B cell (primary cell): ENCODE measurements around the gene PCSK7. TPM values are rescaled to one million over a fixed set of nuclear protein-coding genes. Genes with fewer than 3 reads are reported as not detected.

Source experiments
- ATAC-seq: fragments of 200-7000 bp; cut with Tn5 transposase; one replicate; pipeline ENCODE4 v1.10.0; 2021; ENCODE audit warnings: low read depth, mild to moderate bottlenecking, moderate number of reproducible peaks, moderate library complexity
- CTCF ChIA-PET: fragments of 350-600 bp; sonication (Branson Sonifier 250); formaldehyde crosslinking; loops from one replicate; lab custom pipeline; 2021; ENCODE audit warnings: antibody characterized with exemption, inconsistent platforms; lab: Charles Lee
- POLR2A ChIA-PET: fragments of 350-600 bp; sonication (Branson Sonifier 250); formaldehyde crosslinking; loops from one replicate; lab custom pipeline; 2021; ENCODE audit warnings: antibody characterized with exemption; lab: Charles Lee
- DNase-seq: peaks from one replicate; pipeline ENCODE4 v3.0.0; 2013
- H2AFZ ChIP-seq: 2 replicates; pipeline ENCODE4 v1.6.1; 2012; ENCODE audit warnings: mild to moderate bottlenecking, low read depth, low read length; ENCODE audit not compliant: insufficient read depth, poor library complexity, severe bottlenecking
- H3K27ac ChIP-seq, 2 donors: 1 replicate in 1 of 2; 2 replicates in 1 of 2; pipeline ENCODE4 v1.5.1; 2012 to 2013; ENCODE audit warnings: low read length in 2 of 2, mild to moderate bottlenecking in 2 of 2, moderate library complexity in 1 of 2
- H3K27me3 ChIP-seq, 4 experiments: fragments of 200-600 bp in 1 of 4; sonication (generic) in 1 of 4; replicated peaks in 1 of 4; 1 replicate in 2 of 4; 2 replicates in 2 of 4; pipeline versions ENCODE4 v1.6.1 to v1.7.0; 2013 to 2016; ENCODE audit warnings: low read length in 3 of 4, mild to moderate bottlenecking in 2 of 4, mixed read lengths in 1 of 4, moderate library complexity in 1 of 4; ENCODE audit not compliant: insufficient read depth in 4 of 4, control insufficient read depth in 3 of 4; ENCODE audit errors: control extremely low read depth in 1 of 4
- H3K36me3 ChIP-seq, 2 experiments: replicated peaks in 1 of 2; 1 replicate in 1 of 2; 2 replicates in 1 of 2; pipeline versions ENCODE4 v1.6.1 to v1.7.1; 2013; ENCODE audit warnings: low read length in 1 of 2; ENCODE audit not compliant: insufficient read depth in 2 of 2, control insufficient read depth in 1 of 2; ENCODE audit errors: control extremely low read depth in 1 of 2, extremely low read depth in 1 of 2
- H3K4me1 ChIP-seq, 2 donors: fragments of 200-600 bp in 1 of 2; sonication (generic) in 1 of 2; 1 replicate in 1 of 2; 2 replicates in 1 of 2; pipeline versions ENCODE4 v1.5.1 to v1.6.1; 2013 to 2017; ENCODE audit warnings: low read length in 2 of 2; ENCODE audit not compliant: control insufficient read depth in 2 of 2, insufficient read depth in 2 of 2
- H3K4me2 ChIP-seq: replicated peaks from 2 replicates; pipeline ENCODE3; 2012; ENCODE audit warnings: mild to moderate bottlenecking, low read depth, low read length; ENCODE audit not compliant: poor library complexity, severe bottlenecking
- H3K4me3 ChIP-seq, 5 experiments: fragments of 200-600 bp in 1 of 5; sonication (generic) in 1 of 5; 1 replicate in 3 of 5; 2 replicates in 2 of 5; pipeline versions ENCODE4 v1.5.1 to v1.7.0; 2011 to 2016; ENCODE audit warnings: low read length in 4 of 5, mild to moderate bottlenecking in 4 of 5, low read depth in 2 of 5, control low read depth in 1 of 5, moderate library complexity in 1 of 5; ENCODE audit not compliant: insufficient read depth in 1 of 5; ENCODE audit errors: control extremely low read depth in 1 of 5, extremely low read depth in 1 of 5
- H3K79me2 ChIP-seq: fragments of 200-600 bp; sonication (generic); one replicate; pipeline ENCODE4 v1.6.0; 2016; ENCODE audit warnings: low read length; ENCODE audit not compliant: control insufficient read depth, insufficient read depth
- H3K9ac ChIP-seq: fragments of 200-600 bp; sonication (generic); 2 replicates; pipeline ENCODE4 v1.6.1; 2017; ENCODE audit warnings: mild to moderate bottlenecking, low read length, moderate library complexity
- H3K9me3 ChIP-seq, 3 donors: one replicate each; pipeline versions ENCODE4 v1.6.1 to v1.7.1; 2013; ENCODE audit warnings: low read length in 2 of 3; ENCODE audit not compliant: control insufficient read depth in 2 of 3, insufficient read depth in 1 of 3; ENCODE audit errors: control extremely low read depth in 1 of 3
- H4K20me1 ChIP-seq: 2 replicates; pipeline ENCODE4 v1.6.0; 2012; ENCODE audit warnings: mild to moderate bottlenecking, low read length; ENCODE audit not compliant: insufficient read depth, control insufficient read depth, poor library complexity, severe bottlenecking
- H3K27ac Mint-ChIP-seq: one replicate; pipeline ENCODE4 v1.8.0; 2021; ENCODE audit warnings: mixed read lengths
- H3K27me3 Mint-ChIP-seq: one replicate; pipeline ENCODE4 v1.8.0; 2021; ENCODE audit warnings: mixed read lengths
- H3K4me1 Mint-ChIP-seq: one replicate; pipeline ENCODE4 v1.8.0; 2021; ENCODE audit warnings: mixed read lengths
- H3K4me3 Mint-ChIP-seq: one replicate; pipeline ENCODE4 v1.8.0; 2021; ENCODE audit warnings: mixed read lengths
- H3K9me3 Mint-ChIP-seq: one replicate; pipeline ENCODE4 v1.8.0; 2022; ENCODE audit warnings: mixed read lengths; ENCODE audit not compliant: insufficient read depth
- EZH2 ChIP-seq: IDR thresholded peaks from 2 replicates; pipeline ENCODE4 v1.6.1; 2012; ENCODE audit warnings: borderline replicate concordance, low read depth, mild to moderate bottlenecking, moderate library complexity, low read length; ENCODE audit not compliant: insufficient read depth, poor library complexity, severe bottlenecking
- WGBS: methylation state at CpG from one replicate; pipeline ENCODE4 v1.1.5; 2013; ENCODE audit warnings: missing lambda C conversion rate; ENCODE audit not compliant: insufficient coverage; 5-methylcytosine and 5-hydroxymethylcytosine counted together
- intact Hi-C: fragments of 100-400 bp; cut with micrococcal nuclease; formaldehyde crosslinking; loops from one replicate; pipeline ENCODE4 v1.10.0; 2022
- polyA plus RNA-seq: library from polyadenylated mRNA; depleted of rRNA; stranded (reverse); fragments of >200 nt; gene quantifications from 2 replicates; pipeline ENCODE4 v1.2.3, GENCODE V29; 2012
- small RNA-seq: library from RNA; depleted of rRNA; stranded (forward); fragments of <200 nt; gene quantifications from one replicate; pipeline ENCODE3, GENCODE V24; 2012; ENCODE audit warnings: low replicate concordance, low read depth; ENCODE audit not compliant: insufficient read length
- total RNA-seq, 2 donors: library from RNA; stranded (reverse); fragments of 120-200 nt in 1 of 2; gene quantifications; 1 replicate in 1 of 2; 2 replicates in 1 of 2; pipeline versions ENCODE4 v1.2.3 to v1.2.4, GENCODE V29; 2013 to 2022
- TF ChIP-seq, protein P1 (sequence below): fragments of 200-600 bp; IDR thresholded peaks from one replicate; pipeline ENCODE4 v1.8.0; 2022; ENCODE audit warnings: antibody characterized with exemption, mild to moderate bottlenecking

PCSK7 gene
- total and polyA plus RNA-seq, 2 donors (not counting 1 experiment from before 2014, with no cell fraction given) = 203 to 283 TPM

DNA sequence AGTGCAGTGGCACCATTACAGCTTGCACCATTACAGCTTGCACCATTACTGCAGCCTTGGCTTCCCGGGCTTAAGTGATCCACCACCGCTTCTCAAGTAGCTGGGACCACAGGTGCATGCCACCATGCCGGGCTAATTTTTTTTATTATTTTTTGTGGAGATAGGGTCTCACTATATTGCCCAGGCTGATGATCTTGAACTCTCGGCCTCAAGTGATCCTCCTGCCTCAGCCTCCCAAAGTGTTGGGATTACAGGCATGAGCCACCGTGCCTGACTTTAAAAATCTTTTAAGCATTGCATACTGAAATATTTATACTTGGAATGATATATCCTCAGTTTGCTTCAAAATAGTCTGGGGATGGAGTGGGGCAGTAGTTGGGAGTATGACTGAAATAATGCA lies 77.4 kb downstream of the PCSK7 start:
- WGBS = 100% methylated on average over 1 of the region's 5 CpGs

More for the DNA sequence above, 77.4 kb downstream of the PCSK7 start:
- H3K79me2 ChIP-seq = peaks cover 98% of the 10 kb centered on the region
- H3K4me2 ChIP-seq = no peak overlapping the region
- intact Hi-C loops = no loop called here
- H2AFZ ChIP-seq = no peak overlapping the region
- H3K27ac ChIP-seq = no peak overlapping the region
- no peaks in the 10 kb centered on the region for H3K27me3 ChIP-seq
- no peak for TF ChIP-seq EZH2
- TF ChIP-seq, protein P1, sequence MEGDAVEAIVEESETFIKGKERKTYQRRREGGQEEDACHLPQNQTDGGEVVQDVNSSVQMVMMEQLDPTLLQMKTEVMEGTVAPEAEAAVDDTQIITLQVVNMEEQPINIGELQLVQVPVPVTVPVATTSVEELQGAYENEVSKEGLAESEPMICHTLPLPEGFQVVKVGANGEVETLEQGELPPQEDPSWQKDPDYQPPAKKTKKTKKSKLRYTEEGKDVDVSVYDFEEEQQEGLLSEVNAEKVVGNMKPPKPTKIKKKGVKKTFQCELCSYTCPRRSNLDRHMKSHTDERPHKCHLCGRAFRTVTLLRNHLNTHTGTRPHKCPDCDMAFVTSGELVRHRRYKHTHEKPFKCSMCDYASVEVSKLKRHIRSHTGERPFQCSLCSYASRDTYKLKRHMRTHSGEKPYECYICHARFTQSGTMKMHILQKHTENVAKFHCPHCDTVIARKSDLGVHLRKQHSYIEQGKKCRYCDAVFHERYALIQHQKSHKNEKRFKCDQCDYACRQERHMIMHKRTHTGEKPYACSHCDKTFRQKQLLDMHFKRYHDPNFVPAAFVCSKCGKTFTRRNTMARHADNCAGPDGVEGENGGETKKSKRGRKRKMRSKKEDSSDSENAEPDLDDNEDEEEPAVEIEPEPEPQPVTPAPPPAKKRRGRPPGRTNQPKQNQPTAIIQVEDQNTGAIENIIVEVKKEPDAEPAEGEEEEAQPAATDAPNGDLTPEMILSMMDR = no peak
- no peak overlapping the region for H3K4me3 ChIP-seq
- H3K9me3 ChIP-seq = no peaks in the 10 kb centered on the region
- Mint-ChIP-seq H3K4me1 (peaks cover 43% of the 10 kb centered on the region), H3K27me3 (no peaks in the 10 kb centered on the region), H3K9me3 (no peaks in the 10 kb centered on the region), H3K27ac (no peak overlapping the region), H3K4me3 (no peak overlapping the region)
- POLR2A ChIA-PET = interaction anchor here (1.1 kb wide), 1 partner anchor 9 kb away, joined by 3 read pairs; no protein-coding TSS in a partner anchor
- CTCF ChIA-PET = interaction anchor here (1.3 kb wide), 1 partner anchor 12 kb away, joined by 3 read pairs; no protein-coding TSS in a partner anchor
- no peak for ATAC-seq
- peaks cover 1 to 29% of the 10 kb centered on the region in 2 experiments for H3K36me3 ChIP-seq
- H3K9ac ChIP-seq = no peak overlapping the region
- peaks cover 81% of the 10 kb centered on the region for H4K20me1 ChIP-seq
- DNase-seq = no peak
- peaks cover 3 to 7% of the 10 kb centered on the region in 2 donors for H3K4me1 ChIP-seq

Small RNA genes lying within 50 kb of the gene (small RNA-seq; reads per million reads assigned to genes)
- gene RF00564 = not detected

Other genes starting within 250 kb of the PCSK7 start
- gene SIK3, start 133.6 kb downstream of the PCSK7 start, total RNA-seq = 180 and 196 TPM in 2 replicates
- gene SIK3, start 133.6 kb downstream of the PCSK7 start, polyA plus RNA-seq = 36.5 and 59.0 TPM in 2 replicates
- gene PAFAH1B2, start 87.8 kb downstream of the PCSK7 start, total RNA-seq = 98.1 and 103 TPM in 2 replicates
- gene PAFAH1B2, start 87.8 kb downstream of the PCSK7 start, polyA plus RNA-seq = 10.7 and 14.8 TPM in 2 replicates
- gene SIDT2, start 53.3 kb downstream of the PCSK7 start, total RNA-seq = 241 and 245 TPM in 2 replicates
- 78.9 and 291 TPM in 2 replicates for gene SIDT2, start 53.3 kb downstream of the PCSK7 start, polyA plus RNA-seq
- gene TAGLN, start 32.7 kb downstream of the PCSK7 start, total RNA-seq = 51.8 and 55.7 TPM in 2 replicates
- gene TAGLN, start 32.7 kb downstream of the PCSK7 start, polyA plus RNA-seq = 17.9 and 103 TPM in 2 replicates
- 33.6 and 36.1 TPM in 2 replicates for gene RNF214, start 598 bp upstream of the PCSK7 start, total RNA-seq
- 12.5 and 16.0 TPM in 2 replicates for gene RNF214, start 598 bp upstream of the PCSK7 start, polyA plus RNA-seq
- 11.2 and 13.9 TPM in 2 replicates for gene BACE1-AS, start 59.3 kb upstream of the PCSK7 start, total RNA-seq
- 3.3 and 3.5 TPM in 2 replicates for gene BACE1-AS, start 59.3 kb upstream of the PCSK7 start, polyA plus RNA-seq
- not detected in 2 replicates for gene BACE1, start 84.2 kb upstream of the PCSK7 start, total RNA-seq
- gene BACE1, start 84.2 kb upstream of the PCSK7 start, polyA plus RNA-seq = 0.06 and 0.07 TPM in 2 replicates
- gene CEP164, start 95.8 kb upstream of the PCSK7 start, total RNA-seq = 48.7 and 54.8 TPM in 2 replicates
- 31.5 and 36.8 TPM in 2 replicates for gene CEP164, start 95.8 kb upstream of the PCSK7 start, polyA plus RNA-seq